Activated CD8-positive, alpha-beta memory T cell treated with anti-CD3 and anti-CD28 coated beads, Interleukin-2, amount 50 U/mL, for 4 hours (primary cell): ENCODE data around the gene SLBP.

Experiments used
- DNase-seq: peaks from one replicate; pipeline ENCODE4 v3.0.0-alpha.2; 2020

The SLBP gene

DNA sequence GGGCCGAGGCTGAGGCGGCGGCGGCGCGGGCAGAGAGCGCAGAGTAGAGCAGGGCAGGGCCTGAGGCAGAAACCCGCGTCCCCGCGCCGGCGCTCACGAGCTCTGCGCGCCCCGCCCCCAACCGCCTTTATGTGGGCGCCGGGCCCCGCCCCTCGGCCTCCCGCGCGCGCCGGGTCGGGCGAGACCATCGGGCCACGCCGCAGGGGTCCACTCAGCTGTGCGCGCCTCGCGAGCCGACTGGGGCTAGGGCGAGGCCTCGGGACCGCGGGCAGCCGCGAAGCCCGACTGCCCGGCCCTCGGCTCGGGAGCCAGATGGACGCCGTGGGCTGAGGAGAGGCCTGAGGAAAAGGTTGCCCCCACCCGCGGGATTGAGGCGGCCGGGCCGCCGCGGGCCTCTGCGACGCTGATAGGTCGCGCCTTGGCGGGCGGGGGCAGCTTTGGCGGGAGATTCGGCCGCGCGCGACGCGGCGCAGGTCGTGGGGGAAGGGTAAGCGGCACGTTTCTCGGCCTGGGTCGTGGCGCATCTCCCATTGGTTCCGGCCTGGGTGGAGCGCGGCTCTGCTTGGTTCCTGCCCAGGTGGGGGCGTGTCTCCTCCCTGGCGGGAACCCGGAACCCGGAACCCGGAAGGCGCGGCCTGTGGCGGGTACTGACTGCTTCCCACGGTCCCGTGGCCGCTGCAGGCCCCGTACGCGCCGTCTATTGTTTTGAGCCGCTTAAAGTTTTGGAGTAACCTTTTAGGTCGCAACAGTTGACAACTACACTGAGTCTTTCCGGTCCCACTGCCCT lies at the start of gene SLBP:
Gene SLBP (minus strand): TSS at position 104 of the 787 bp plus-strand sequence. CDS start 131 bp downstream, outside the sequence.
- peak; percentile 99 for DNase-seq

DNA sequence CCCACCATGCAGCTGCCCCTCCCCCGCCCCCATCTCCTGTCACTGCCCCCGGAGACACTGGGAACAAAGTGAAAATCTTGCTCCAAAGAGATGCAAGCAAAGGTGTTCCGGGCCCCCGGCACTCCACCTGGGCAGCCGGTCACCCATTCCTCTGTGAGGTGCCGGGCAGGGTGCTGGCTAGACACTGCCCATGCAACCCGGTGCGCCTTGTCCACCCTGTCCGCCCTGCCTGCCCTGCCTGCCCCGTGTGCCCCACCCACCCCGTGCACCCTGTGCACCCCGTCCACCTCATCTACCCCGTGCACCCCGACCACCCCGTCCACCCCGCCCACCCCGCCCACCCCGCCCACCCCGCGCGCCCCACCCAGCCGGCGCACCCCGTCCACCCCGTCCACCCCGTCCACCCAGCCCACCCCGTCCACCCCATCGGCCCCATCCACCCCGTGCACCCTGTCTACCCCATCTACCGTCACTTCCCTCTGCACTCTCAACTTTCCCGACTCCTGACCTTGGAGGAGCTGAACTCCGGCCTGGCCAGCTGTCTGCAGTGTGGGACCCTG lies 49.1 kb upstream of the SLBP start:
- DNase-seq = no peak

DNA sequence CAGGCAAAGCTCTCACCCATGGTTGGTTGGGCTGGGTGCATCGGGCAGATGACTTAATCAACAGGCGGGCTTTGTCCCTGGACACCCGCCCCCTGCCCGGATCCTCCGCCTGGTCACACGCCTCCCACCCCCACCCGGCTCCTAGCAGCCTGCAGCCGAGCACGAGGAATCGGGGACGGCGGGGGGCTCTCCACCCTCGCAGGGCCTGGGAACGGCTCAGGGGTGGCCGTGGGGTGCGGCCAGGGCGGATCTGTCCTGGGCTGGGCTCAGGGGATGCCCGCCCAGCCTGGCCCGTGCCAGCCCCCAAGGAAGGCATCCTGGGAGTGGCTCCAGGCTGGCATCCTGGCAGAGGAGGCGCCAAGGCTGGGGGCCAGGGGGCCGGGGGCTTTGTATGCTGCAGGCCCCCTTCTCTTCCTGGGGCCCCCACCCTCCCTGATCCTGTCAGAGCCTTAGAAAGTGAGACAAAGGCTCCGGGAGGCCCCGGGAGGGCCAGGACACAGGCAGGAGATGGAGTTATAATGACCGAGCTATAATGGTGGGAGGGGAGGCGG lies 48.5 kb upstream of the SLBP start:
- DNase-seq = no peak

DNA sequence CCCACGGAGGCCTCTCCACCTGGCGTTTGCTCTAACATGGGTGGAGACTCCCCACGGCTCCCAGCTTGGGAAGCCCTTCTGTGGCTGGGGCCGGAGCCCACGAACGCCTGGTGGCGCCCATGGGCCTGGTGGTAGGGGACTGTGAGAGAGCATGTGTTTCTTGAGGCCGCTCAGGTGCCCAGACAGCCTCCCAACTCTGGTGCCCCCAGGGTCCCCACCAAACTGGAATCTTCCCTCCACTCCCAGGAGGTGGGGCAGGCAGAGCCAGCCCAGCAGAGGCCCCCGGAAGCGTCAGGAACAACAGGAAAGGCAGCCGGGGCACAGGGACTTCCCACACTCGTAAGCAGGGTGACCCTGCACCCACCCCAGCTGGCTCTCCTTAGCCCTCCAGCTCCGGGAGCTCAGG lies 47.7 kb upstream of the SLBP start:
- no peak for DNase-seq

DNA sequence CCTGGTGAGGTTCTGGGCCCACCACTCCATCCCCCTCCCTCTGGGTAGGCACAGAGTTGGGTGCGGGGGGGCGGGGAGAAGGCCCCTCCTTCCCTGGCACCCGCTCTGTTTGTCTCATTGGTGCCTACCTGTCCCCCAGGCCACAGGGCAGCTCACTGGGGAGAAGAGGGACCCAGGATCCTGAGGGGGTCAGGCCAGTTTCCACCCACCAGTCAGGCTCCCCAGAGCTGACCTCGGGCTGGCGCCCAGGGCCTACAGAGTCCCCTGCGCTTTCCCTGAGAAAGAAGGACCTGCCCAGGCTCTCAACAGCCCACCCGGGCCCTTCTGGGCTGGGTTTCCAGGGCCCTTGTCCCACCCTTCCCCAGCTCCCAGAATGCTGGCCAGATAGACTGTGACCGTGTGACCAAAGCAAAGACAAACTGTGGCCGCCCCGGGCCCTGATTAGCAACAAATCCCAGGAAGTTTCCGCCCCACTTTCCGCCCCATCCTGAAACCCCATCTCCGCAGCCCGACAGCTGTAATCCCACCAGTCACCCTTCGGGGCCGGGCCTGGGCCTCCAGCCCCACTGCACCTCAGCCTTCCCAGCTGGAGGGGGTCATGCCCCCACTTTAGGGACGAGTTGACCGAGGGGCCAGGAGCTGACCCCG lies 47.2 kb upstream of the SLBP start:
- no peak for DNase-seq

DNA sequence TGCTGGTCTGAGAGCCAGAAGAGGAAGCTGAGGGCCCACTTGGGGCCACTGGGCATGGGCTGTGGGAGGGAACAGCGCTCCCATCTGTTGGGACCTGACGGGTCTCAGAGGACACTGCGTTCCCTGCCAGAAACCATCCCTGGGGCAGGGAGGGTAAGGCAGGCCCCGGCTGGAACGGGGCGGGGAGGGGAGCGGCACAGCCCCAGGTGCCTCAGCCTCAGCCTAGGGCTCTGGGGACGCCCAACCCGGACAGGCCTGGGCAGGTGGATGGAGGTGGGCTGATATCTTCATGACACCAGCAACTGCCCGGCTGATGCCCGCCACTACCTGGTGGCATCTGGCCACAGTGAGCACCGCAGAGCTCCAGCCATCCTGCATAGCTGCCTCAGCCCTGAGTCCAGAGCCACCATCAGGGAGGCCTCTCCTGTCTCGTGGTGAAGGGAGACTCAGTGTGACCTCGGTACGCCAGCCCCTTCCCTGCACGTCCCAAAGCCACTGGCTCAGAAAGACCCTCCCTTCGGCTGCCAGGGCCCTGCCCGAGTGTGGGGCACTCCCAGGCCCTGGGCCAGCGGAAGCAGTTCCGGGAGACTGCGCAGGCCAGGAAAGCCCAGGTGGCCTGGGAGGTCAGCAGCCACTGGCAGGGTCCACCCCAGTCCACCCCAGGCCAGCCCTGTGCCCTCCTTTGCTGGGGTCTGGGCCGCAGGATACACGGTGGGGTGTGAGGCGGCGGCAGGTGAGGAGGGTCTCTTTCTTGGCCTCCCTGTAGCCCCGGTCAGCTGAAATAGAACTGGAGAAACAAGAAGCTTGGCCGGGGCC lies 46.4 kb upstream of the SLBP start:
- DNase-seq = no peak

DNA sequence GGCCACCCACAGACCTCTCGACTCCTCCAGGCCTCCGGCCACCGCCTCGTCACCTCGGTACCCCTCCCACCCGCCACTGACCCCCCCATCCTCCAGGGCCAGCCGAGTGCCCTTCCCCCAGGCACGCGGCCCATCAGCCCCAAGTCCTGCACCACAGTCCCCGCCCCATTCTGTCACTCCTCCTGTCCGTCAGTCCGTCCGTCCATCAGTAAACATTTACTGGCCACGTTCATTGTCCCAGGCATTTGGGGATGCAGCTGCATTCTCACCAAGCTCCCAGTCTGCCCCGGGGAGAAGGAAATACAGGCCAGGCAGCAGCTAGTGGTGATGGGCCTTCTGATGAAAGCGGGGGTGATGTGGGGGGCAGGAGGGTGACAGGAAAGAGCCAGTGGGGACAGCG lies 45.7 kb upstream of the SLBP start:
- no peak for DNase-seq

DNA sequence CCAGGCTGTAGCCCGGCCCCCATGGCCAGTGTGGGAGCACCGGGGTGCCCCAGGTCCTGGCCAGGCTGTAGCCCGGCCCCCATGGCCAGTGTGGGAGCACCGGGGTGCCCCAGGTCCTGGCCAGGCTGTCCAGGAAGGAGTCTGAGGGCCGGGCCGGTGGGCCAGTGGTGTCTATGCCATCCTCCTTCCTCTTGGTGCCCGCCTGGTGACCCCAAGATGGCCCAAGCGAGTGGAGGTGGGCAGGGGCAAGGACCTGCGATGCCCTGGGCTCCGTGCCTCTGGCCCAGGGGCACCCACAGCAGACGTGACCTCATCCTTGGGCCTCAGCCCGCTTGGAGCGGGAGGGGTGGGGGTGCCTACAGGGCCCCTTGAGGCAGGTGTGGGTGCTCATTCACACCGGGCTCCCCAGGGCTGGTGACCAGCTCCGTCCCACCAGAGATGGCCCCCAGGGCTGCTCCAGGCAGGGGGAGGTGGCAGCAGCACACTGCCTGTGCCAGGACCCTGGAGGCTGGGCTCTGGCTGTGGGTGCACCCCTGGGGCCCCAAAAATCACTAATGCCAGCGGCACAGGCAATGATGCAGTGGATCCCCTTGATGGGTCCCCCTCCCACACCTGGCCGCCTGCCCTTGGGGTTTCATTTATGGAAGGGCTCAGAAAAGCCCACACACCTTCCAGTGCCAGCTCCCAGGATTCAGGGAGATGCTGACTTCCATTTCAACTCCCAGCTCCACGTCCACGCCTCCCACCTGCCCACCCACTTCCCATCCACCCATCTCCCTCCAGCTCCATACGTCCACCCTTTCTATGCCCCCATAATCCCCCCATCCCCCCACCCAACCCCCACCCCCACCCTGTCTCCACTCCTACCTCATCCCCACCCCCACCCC lies 45.0 kb upstream of the SLBP start:
- no peak for DNase-seq

DNA sequence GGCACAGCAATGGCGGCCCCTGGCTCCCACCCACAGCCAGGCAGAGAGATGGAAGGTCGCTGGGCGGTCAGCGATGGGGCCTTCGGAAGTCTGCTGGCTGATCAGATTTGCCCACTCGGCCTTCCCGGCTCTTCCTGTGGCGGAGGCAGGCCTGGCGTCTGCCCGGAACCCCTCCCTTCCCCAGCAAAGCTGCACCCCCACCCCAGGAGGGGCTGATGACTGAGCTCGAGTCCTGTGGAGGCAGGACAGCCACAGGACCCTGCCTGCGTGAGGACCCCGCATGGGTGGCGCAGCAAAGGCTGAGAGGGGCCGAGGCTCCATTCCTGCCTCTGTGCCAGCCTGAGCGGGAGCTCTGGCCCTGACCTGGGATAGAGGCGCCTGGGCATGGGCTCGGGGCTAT lies 44.0 kb upstream of the SLBP start:
- DNase-seq = no peak

DNA sequence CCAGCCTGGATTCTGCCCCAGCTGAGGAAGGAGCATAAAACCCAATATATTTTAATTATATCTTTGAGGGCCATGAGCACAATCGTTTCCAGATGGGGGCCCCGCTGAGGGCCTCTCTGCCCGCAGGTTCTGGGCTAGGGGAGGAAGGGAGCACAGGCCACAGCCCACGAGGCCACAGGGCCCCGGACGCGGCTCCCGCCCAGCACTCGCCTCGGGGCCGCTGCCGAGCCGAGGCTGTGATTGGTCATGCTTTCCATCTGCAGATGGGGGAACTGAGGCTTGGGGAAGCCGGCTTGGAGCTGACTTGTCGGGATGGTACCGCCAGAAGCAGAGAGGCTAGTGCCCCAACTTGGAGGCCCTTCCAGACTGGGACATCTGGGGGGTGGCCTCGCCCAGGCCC lies 43.2 kb upstream of the SLBP start:
- DNase-seq = no peak

DNA sequence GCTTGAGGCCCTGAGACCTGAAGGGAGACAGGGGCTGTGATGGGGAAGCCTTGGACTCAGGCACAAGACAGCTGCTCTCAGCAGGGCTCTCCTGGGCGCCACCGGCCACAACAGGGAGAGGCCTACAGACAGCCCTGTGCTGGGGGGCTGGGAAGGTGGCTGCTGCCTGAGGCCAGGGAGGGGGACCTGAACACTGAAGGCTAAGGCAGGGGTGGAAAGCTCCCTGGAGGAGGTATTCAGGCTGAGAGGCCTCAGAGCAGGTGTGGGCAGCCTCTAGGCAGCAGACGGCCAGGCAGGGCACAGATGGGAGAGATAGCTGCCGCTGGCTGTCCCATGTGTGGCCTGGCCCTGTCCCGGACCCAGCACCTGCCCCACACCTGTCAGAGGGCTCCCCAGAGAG lies 42.2 kb upstream of the SLBP start:
- no peak for DNase-seq

DNA sequence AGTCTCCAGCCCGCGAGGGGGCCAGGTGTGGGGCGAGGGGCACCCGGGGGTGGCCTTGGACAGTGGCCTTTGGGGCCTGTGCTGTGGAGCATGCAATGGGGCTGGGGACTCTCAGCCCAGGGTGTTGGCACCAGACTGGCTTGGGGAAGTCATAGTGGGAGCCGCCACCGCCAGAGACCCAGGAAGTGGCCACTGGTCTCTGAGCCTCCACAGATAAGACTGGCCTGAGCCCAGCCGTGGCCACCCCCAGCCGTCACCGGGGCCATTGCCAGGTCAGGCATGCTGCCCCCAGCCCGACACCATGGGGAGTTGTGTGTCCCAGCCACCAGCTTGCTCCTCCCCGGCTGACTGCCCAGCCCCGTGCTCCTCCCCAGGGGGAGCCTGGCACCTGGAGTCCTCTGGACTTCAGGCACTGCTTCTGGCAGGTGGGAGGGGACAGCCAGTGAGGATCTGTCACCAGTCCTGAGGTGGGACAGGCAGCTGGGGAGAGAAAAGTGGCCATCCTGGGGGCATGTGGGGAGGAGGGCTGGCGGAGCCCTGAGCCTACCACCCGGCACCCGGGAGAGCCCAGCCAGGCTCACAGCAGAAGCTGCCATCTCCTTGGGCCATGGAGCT lies 41.7 kb upstream of the SLBP start:
- no peak for DNase-seq

DNA sequence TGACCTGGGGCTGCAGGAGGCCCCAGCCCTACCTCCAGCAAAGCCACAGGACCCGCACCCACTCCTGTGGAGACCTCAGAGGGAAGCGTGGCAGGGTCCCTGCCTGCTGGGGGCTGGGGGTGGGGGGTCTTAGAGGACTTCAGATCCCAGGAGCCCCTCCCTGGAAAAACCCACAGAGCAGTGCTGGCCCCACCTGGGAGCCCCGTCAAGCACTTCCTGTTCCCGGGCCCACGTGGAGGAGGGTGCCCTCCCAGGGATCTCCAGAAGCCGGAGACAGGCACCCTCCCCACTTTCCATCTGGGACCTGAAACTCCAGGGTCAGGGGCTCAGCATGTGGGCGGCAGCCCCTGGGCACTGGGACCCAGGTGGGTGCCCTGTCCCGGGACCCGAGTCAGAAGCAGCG lies 41.2 kb upstream of the SLBP start:
- DNase-seq = no peak

DNA sequence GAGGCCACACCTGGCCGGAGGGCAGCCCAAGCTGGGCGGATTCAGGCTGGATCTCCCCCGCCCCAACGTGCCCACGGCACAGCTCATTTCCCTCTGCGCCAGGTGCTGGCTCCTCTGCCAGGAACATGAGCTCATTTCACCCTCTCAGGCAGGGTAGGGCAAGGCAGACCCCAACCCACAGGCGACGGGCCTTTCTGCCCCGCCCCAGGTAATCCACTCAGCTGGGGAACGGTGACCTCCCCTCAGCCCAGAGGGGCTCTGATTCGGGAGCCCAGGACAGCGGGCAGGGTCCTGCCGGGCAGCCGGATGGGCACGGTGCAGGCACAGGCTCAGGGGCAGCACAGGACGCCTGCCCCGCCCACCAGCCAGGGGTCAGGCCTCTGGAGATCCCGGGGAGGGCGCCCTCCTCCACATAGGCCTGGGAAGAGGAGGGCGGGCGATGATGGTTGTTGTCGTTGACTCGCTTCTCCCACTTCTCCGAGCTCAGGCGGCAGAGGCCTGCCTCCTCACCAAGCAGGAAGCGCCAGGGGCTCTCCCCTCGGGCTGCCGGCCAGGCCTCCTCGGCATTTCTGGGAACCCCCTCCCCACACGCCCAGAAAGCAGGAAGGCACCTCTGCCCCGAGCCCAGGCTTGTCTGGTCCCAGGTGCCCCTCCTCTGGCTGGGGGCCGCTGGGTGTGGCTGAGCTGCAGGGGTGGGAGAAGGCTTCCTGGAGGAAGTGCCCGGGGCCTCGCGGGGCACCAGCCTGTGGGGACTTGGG lies 40.3 kb upstream of the SLBP start:
- DNase-seq = no peak

DNA sequence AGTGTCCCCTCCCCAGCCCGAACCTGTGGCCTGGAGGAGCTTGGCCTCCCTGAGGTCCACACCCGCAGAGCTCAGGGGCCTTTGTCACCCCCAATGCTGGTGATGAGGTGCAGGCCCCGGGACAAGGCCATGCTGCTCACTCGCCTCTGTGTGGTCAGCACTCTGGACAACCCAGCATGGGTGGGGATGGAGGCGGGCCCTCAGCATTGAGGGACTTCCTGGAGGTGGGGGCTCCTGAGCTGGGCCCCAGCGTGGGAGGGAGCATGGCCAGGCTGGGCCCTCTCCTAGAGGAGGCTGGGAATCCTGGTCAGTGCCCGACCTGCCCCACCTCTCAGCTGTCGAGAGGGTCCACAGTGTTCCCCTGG lies 39.8 kb upstream of the SLBP start:
- DNase-seq = no peak

DNA sequence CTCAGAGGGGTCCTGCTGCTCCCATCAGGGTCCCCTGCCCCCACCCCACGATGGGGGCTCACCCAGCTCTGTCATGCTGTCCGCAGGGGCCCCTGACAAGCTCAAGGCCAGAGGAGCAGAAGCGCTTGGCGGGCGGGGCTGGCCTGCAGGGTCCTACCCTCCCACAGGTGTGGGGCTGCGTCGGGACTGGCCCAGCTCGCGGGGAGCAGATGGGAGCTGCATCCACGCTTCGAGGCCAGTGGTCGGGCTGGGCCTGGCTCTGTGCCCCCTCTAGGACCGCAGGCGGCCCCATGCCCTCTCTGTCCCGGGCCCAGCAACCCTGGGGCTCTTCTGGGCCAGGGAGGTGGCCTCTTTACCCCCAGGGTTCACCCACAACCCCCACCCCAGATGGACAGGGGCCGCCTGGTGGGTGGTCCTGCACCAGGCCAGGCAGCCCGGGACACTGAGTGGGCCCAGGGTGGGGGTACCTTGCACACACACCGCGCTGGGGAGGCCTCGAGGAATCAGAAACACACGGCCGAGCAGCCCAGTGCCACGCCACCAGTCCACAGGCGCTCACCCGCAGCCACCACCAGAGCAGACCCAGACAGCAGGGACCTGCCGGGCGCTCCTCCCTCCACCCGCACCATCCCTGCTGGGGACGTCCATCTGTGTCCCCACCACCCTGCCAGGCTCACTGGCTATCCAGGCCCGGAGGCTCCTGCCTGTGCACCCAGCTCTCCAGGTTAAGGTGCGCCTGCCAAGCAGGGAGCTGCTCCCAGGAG lies 39.2 kb upstream of the SLBP start:
- DNase-seq = no peak

DNA sequence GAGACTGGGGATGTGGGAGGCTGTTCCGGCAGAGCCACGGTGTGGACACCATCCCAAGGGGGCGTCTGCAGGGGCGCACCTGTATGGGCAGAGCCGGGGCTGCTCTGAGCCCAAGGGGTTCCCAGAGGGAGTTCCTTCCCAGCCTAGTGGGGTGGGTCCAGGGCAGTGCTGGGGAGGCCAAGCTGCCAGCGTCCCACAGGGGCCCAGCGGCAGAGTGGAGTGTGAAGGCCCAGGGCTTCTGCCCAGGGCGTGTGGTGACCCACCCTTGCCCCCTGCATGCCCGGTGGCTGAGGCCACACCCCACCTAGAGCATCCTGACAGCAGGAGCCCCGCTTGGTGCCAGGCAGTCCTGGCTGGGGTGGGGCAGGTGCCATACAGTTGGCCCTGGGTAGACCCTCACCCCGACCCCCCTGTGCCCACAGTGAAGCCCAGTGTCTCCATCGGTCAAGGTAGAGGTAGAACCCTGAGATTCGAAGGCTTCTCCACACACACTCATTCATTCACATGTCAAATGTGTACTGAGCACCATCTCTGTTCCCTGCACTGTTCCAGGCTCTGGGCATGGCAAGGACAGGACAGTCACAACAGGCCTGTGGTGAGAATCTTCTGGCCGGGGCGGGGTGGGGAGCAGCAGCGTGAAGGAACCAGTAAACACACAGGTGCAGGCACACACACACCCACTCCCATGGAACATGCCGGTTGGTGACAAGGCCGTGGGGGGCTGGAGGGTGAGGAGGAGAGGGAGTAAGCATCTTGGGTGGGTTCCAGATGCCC lies 38.4 kb upstream of the SLBP start:
- no peak for DNase-seq

DNA sequence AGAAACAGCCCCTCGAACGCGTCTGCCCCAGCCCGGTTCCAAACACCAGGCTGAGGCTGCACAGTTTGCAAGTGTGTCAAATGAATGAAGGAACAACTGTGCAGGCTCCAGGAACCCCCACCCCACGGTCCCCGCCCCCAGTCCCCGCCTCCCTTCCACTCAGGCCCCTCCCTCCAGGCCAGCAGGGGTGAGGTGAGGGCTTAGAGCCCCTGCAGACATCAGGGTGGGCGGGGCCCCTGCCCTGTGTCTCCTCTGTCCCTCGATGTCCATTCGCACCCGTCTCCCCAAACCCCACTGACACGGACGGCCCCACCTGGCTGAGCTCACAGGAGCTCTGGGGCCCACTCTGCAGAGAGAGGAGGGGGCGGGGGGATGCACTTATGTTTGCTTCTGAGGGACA lies 37.7 kb upstream of the SLBP start:
- DNase-seq = no peak

DNA sequence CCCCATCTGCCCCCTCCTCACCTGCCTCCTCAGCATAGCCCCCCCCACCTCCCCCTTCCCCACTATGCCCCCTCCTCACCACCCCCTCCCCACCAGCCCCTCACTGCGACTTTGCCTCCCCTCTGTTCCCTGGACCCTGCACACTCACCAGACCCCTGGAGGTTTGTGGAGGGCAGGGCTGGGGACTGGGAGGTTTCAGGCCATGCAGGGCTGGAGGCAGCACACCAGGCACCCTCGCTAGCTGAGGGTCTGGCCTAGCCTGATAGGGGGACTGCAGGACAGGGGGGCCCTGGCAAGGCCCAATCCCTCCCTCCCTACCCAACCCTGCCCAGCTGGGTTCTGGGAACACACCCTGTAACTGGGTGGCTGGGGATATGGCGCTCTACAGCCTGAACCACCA lies 37.3 kb upstream of the SLBP start:
- DNase-seq = no peak
